ENCODE data around the gene INTS4. TPM values are rescaled to one million over a fixed set of nuclear protein-coding genes. Genes with fewer than 3 reads are reported as not detected.
A peak's percentile ranks its signal among the peaks of the same experiment; 100 is the strongest.

The INTS4 gene
- total and polyA plus RNA-seq, 2 of the 8 experiments (the other 6 are each of a cell fraction or from before 2014, with no cell fraction given), result 27.0 to 31.3 TPM

DNA sequence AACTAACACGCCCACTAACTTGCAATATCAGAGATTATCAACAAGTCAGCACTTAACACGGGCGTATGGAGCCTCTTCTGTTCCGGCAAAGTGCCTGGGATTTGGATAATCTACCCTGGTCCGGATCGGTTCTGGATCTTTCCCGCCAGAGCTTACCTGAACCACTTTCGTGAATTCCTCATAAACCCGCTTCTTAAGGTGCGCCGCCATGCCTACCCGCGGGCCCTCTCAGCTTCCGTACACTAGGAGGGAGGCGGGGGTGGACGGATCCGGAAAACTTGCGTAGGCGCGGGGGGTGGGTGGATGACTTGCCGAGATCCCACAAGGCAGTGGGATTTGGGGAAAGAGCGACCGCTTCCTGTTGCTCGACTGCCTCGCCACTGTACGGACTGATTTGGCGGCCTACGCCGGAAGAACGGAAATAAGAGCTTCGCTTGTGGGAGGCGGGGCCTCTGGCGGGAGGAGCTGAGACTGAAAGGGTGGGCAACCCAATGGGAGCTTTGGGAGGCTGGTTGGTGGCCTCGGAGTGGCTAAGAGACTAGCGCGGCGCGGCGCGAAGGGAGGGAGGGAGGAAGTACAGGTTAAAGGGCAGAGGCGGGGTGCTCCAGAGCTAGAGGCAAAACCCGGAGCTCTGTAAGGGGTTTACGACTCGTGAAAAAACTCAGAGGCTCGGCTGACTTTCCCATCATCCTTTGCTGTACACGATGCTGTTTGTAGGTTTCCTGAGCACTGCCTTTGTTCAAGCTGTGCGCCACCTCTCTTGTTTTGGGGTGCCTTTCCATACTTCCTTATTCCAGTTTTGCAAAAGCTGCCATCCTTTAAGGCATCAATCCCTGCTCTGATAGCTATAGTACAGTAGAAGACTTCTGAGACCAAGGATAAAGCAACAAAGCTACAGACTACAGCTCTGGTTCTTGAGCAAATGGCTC lies at the start of gene INTS4 (continued):
- TF ChIP-seq ATF2 (IDR thresholded peaks at IDR 0.05; ENCODE audit: low read length) (peak; percentile 23; the same call in 1 of the 2 replicates), SP4 (IDR thresholded peaks at IDR 0.05; ENCODE audit: low read length) (0 out of 2 replicates have a peak, but pooled peaks have one; percentile 79), RFX5 (IDR thresholded peaks at IDR 0.05; ENCODE audit: borderline replicate concordance, low read depth, low read length) (peak; percentile 33; the same call in 1 of the 2 replicates), CHD7 (IDR thresholded peaks at IDR 0.05; ENCODE audit: insufficient replicate concordance, low read length) (no peak), KDM4A (IDR thresholded peaks at IDR 0.05; ENCODE audit: low read depth, low read length, severe bottlenecking) (peak; percentile 36), POU5F1 (IDR thresholded peaks at IDR 0.05; ENCODE audit: low read depth, low read length) (no peak), TBP (IDR thresholded peaks at IDR 0.05; ENCODE audit: low read depth, low read length) (peak; percentile 69), SP2 (IDR thresholded peaks at IDR 0.05; ENCODE audit: low read length) (peak; percentile 72)
